ENCODE data around the gene ABCF3. TPM values are rescaled to one million over a fixed set of nuclear protein-coding genes. Genes with fewer than 3 reads are reported as not detected.
"Not testable (repeated sequence)": the region's sequence is repeated elsewhere in the genome, so short reads cannot be mapped to it uniquely, and the experiment has no call there.

Gene ABCF3
- total RNA-seq, 2 donors from 2014 or later, result 41.8 to 46.1 TPM

DNA sequence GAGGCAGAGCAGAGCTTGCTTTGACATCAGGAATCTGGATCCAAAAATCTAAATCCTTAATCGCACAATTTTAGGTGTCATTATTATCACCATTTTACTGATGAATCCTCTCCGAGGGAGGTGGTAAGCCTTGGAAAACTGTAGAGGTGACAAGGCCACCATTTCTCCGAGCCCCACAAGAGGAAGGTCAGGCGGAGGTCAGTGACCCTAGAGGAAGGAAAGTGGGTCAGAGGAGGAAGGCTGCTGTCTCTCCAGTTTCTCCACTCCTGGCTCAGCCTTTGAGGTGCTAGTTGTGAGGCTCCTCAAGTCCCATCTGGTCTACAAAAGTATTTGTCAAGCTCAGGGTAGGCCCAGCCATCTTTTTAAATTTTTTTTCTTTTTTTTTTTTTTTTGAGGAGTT is 27.6 kb upstream of the ABCF3 start:
- intact Hi-C loops (cut with DNase I), result no loop called here
- H3K4me3 ChIP-seq, result no peak overlapping the region
- H3K9me3 ChIP-seq, result no peaks in the 10 kb centered on the region
- H3K36me3 ChIP-seq (replicated peaks in 1 of 2; ENCODE audit: insufficient read depth in 1 of 2, low read depth in 2 of 2), result peaks cover 0 to under 1% of the 10 kb centered on the region in 2 donors
- whole genome bisulfite sequencing, 2 donors, result 71 to 80% methylated on average over 4 of the region's 4 CpGs
- TF ChIP-seq, protein P1, sequence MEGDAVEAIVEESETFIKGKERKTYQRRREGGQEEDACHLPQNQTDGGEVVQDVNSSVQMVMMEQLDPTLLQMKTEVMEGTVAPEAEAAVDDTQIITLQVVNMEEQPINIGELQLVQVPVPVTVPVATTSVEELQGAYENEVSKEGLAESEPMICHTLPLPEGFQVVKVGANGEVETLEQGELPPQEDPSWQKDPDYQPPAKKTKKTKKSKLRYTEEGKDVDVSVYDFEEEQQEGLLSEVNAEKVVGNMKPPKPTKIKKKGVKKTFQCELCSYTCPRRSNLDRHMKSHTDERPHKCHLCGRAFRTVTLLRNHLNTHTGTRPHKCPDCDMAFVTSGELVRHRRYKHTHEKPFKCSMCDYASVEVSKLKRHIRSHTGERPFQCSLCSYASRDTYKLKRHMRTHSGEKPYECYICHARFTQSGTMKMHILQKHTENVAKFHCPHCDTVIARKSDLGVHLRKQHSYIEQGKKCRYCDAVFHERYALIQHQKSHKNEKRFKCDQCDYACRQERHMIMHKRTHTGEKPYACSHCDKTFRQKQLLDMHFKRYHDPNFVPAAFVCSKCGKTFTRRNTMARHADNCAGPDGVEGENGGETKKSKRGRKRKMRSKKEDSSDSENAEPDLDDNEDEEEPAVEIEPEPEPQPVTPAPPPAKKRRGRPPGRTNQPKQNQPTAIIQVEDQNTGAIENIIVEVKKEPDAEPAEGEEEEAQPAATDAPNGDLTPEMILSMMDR (IDR thresholded peaks at IDR 0.05), result no peak
- no peak for TF ChIP-seq POLR2A (IDR thresholded peaks at IDR 0.05)
- no peak overlapping the region for H3K27ac ChIP-seq
- peaks cover 48% of the 10 kb centered on the region for H3K4me1 ChIP-seq
- H3K27me3 ChIP-seq, result no peaks in the 10 kb centered on the region
- DNase-seq (no peak), ATAC-seq (no peak)

DNA sequence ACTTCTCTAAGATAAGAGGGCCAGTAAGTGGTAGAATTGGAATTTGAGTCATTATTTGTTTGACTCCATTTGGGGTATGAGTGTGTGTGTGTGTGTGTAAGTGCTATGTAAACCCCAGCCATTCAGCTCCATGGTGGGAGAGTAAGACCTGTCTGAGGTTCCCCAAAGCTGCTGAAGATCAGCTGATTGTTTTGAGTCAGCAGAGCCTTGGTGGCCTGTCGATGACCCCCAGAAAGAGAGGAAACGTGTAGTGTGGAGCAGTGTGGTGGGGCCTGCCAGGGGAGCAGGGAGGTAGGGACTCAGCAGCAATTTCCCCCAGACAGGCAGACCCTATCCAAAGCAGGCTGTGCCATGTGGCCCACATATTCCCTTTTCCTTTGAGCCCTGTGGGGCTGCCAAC is 25.5 kb upstream of the ABCF3 start:
- H3K4me1 ChIP-seq, result peaks cover 42% of the 10 kb centered on the region
- DNase-seq (no peak), ATAC-seq (no peak)
- no peak overlapping the region for H3K4me3 ChIP-seq
- WGBS, 2 donors, result 48 to 50% methylated on average over 2 of the region's 2 CpGs
- intact Hi-C loops (cut with DNase I), result no loop called here
- H3K27ac ChIP-seq, result peak overlapping the region in 1 of 4 donors; percentile 4
- H3K27me3 ChIP-seq, result no peaks in the 10 kb centered on the region
- H3K36me3 ChIP-seq (replicated peaks in 1 of 2; ENCODE audit: insufficient read depth in 1 of 2, low read depth in 2 of 2), result peaks cover 0 to 15% of the 10 kb centered on the region in 2 donors
- no peak for TF ChIP-seq POLR2A (IDR thresholded peaks at IDR 0.05)
- TF ChIP-seq, protein P1 (IDR thresholded peaks at IDR 0.05), result no peak
- no peaks in the 10 kb centered on the region for H3K9me3 ChIP-seq

DNA sequence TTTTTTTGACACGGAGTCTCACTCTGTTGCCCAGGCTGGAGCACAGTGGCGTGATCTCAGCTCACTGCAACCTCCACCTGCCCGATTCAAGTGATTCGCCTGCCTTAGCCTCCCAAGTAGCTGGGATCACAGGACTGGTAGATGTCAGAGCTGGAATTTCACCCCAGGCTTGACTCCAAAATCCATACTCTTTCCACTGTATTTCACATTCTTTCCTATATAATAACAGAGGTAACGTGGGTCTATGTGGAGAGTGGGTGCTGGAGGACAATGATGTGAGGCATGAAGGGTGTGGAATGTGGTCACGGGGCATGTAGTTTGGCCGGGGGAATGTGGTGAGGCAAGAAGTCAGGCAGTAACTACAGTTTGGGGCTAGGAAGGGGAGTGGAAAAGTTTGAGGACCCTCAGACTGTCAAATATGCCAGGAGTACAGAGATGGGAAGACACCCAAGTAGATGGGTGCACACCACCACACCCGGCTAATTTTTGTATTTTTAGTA is 23.4 kb upstream of the ABCF3 start:
- ATAC-seq; H3K4me3 ChIP-seq; H3K27ac ChIP-seq; DNase-seq; H3K9me3 ChIP-seq; intact Hi-C loops (cut with DNase I); H3K27me3 ChIP-seq: not testable (repeated sequence)
- peaks cover 10 to 32% of the 10 kb centered on the region in 2 donors for H3K36me3 ChIP-seq (replicated peaks in 1 of 2; ENCODE audit: insufficient read depth in 1 of 2, low read depth in 2 of 2)
- peaks cover 31% of the 10 kb centered on the region for H3K4me1 ChIP-seq
- WGBS, 2 donors, result 75 to 78% methylated on average over 8 of the region's 8 CpGs

DNA sequence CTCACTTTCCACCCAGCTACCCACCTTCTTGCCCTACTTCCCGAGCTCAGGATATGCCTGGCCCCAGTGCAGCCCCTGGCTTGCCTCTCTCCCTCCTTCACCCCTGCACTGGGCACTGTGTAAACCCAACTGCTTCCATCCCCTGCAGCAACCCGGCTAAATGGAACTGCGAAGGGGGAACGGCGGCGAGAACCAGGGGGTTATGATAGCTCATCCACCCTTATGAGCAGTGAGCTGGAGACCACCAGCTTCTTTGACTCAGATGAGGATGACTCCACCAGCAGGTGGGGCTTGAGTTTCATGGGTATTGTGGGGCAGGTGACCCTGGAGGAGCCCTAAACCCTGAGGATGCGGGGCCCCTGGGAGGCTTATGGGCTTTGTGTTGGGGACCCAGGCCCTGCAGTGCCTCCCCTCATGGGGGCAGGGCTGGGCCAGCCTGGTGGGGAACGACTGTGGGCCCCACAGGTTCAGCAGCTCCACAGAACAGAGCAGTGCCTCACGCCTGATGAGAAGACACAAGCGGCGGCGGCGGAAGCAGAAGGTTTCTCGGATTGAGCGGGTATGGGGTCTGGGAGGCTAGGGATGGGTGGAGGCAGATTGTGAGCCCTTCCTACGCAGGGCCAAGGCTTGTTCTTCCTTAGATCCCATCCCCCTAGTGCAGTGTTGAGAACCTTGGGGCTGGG is 21.2 kb upstream of the ABCF3 start:
- no peak for DNase-seq
- WGBS, 2 donors, result 90 to 96% methylated on average over 13 to 16 of the region's 16 CpGs

DNA sequence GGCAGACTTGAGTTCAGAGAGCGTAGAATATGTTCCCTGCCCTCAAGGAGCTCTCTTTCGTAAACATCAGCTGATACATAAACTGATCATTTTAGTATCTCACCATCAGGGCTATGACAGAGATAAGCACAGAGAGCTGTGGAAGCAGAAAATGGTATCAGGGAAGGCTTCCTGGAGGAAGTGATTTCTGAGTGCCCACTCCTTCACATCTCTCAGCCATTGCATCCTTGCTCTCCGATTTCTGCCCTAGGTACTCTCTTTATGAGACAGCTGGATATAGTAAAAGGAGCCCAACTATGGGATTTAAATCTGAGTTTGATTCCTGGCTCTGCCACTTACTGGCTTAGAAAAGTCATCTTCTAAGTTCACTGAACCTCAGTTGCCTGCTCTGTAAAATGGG is 20.5 kb upstream of the ABCF3 start:
- WGBS, 2 donors, result 95 to 97% methylated on average over 3 of the region's 3 CpGs
- H3K27ac ChIP-seq, result no peak overlapping the region
- H3K4me1 ChIP-seq, result peaks cover 5% of the 10 kb centered on the region
- no peak overlapping the region for H3K4me3 ChIP-seq
- no peaks in the 10 kb centered on the region for H3K27me3 ChIP-seq
- no peaks in the 10 kb centered on the region for H3K9me3 ChIP-seq
- peaks cover 10 to 35% of the 10 kb centered on the region in 2 donors for H3K36me3 ChIP-seq (replicated peaks in 1 of 2; ENCODE audit: insufficient read depth in 1 of 2, low read depth in 2 of 2)
- DNase-seq, result no peak
- intact Hi-C loops (cut with DNase I), result no loop called here
- ATAC-seq, result no peak
- TF ChIP-seq, protein P1 (IDR thresholded peaks at IDR 0.05), result no peak
- TF ChIP-seq POLR2A (IDR thresholded peaks at IDR 0.05), result no peak

More for the DNA sequence above, 21.2 kb upstream of the ABCF3 start:
- Histone ChIP-seq H3K9me3 (no peaks in the 10 kb centered on the region), H3K36me3 (replicated peaks in 1 of 2; ENCODE audit: insufficient read depth in 1 of 2, low read depth in 2 of 2) (peaks cover 10 to 35% of the 10 kb centered on the region in 2 donors), H3K27me3 (no peaks in the 10 kb centered on the region), H3K4me3 (no peak overlapping the region), H3K27ac (no peak overlapping the region), H3K4me1 (peaks cover 12% of the 10 kb centered on the region)
- intact Hi-C loops (cut with DNase I), result no loop called here
- ATAC-seq, result no peak
- TF ChIP-seq, protein P1 (IDR thresholded peaks at IDR 0.05), result no peak
- TF ChIP-seq POLR2A (IDR thresholded peaks at IDR 0.05), result no peak
